OCI-M1 (cell line): ENCODE measurements around the gene TMEM270.
"Not testable (repeated sequence)": the region's sequence is repeated elsewhere in the genome, so short reads cannot be mapped to it uniquely, and the experiment has no call there.

Experiments
- DNase-seq: peaks from one replicate; lab custom pipeline; 2025; lab: John Stamatoyannopoulos, UW

Gene TMEM270

GRCh38 chr7:73861305-73861704, 346 bp downstream of the TMEM270 start:
- no peak for DNase-seq

GRCh38 chr7:73864981-73865711, 4.2 kb downstream of the TMEM270 start:
- DNase-seq, result no peak

GRCh38 chr7:73865738-73866445, 4.9 kb downstream of the TMEM270 start:
- DNase-seq, result peak; percentile 85

GRCh38 chr7:73866446-73866767, 5.4 kb downstream of the TMEM270 start:
- no peak for DNase-seq

- no peak for DNase-seq
Measured at GRCh38 chr7:73869011-73869798, 8.2 kb downstream of the TMEM270 start.

GRCh38 chr7:73870041-73870492, 9.1 kb downstream of the TMEM270 start:
- DNase-seq, result no peak

GRCh38 chr7:73871163-73872011, 10.4 kb downstream of the TMEM270 start:
- DNase-seq, result no peak

- DNase-seq, result no peak
Measured at GRCh38 chr7:73872056-73872908, 11.3 kb downstream of the TMEM270 start.

- no peak for DNase-seq
Measured at GRCh38 chr7:73876361-73876760, 15.4 kb downstream of the TMEM270 start.

- no peak for DNase-seq
Measured at GRCh38 chr7:73876973-73877372, 16.0 kb downstream of the TMEM270 start.

GRCh38 chr7:73879977-73880681, 19.2 kb downstream of the TMEM270 start:
- DNase-seq, result no peak

- no peak for DNase-seq
Measured at GRCh38 chr7:73880755-73881328, 19.9 kb downstream of the TMEM270 start.

GRCh38 chr7:73881352-73882046, 20.5 kb downstream of the TMEM270 start:
- no peak for DNase-seq

GRCh38 chr7:73882047-73882402, 21.1 kb downstream of the TMEM270 start:
- DNase-seq, result no peak

GRCh38 chr7:73884867-73885422, 24.0 kb downstream of the TMEM270 start:
- DNase-seq, result not testable (repeated sequence)

GRCh38 chr7:73885433-73885974, 24.5 kb downstream of the TMEM270 start:
- no peak for DNase-seq

- peak; percentile 100 for DNase-seq
Measured at GRCh38 chr7:73885975-73886798, 25.2 kb downstream of the TMEM270 start.

GRCh38 chr7:73887762-73888161, 26.8 kb downstream of the TMEM270 start:
- DNase-seq, result peak; percentile 36
